HG03558 (cell line): ENCODE data around the gene RPS14.
"Not testable (repeated sequence)": the region's sequence is repeated elsewhere in the genome, so short reads cannot be mapped to it uniquely, and the experiment has no call there.

ENCODE experiments used
- ATAC-seq: cut with Tn5 transposase; IDR thresholded peaks from one replicate; pipeline ENCODE4 v1.9.1; 2021; ENCODE audit warnings: moderate number of reproducible peaks; ENCODE audit not compliant: unreplicated experiment; ENCODE audit errors: extremely low read depth

RPS14 gene

GRCh38 chr5:150481972-150482406 lies 32.5 kb upstream of the RPS14 start:
- ATAC-seq: no peak

GRCh38 chr5:150481708-150481965 lies 32.1 kb upstream of the RPS14 start:
- ATAC-seq: no peak

DNA sequence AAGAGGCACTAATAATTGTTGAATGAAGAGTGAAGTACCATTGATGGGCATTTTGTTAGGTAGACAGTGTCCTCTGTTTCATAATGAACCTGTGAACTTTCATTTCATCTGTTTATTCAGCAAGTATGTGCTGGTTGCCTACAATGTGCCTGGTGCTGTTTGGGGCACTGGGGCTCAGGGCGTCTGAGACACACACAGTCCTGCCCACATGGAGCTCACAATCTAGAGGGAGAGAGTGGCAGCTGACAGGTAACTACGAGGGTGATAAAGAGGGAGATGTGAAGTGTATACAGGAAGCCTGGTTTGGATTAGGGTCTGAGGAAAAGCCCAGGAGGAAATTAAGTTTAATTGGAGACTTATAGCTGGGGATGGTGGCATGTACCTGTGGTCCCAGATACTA lies 29.9 kb upstream of the RPS14 start:
- ATAC-seq: no peak

DNA sequence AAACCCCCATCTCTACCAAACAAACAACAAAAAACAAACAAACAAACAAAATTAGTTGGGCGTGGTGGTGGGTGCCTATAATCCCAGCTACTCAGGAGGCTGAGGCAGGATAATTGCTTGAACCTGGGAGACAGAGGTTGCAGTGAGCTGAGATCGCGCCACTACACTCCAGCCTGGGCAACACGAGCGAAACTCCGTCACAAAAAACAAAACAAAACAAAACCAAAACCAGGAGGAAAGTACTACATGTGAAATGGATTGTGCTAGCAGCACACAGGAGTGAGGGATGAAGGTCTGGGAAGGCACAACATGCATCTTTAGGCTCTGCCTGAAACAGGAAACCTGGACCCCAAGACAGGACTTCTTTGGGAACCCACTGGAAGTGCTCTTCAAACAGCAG lies 27.0 kb upstream of the RPS14 start:
- not testable (repeated sequence) for ATAC-seq

- no peak for ATAC-seq
Measured at GRCh38 chr5:150473673-150474358, 24.3 kb upstream of the RPS14 start.

GRCh38 chr5:150469718-150470469 lies 20.4 kb upstream of the RPS14 start:
- ATAC-seq: no peak

DNA sequence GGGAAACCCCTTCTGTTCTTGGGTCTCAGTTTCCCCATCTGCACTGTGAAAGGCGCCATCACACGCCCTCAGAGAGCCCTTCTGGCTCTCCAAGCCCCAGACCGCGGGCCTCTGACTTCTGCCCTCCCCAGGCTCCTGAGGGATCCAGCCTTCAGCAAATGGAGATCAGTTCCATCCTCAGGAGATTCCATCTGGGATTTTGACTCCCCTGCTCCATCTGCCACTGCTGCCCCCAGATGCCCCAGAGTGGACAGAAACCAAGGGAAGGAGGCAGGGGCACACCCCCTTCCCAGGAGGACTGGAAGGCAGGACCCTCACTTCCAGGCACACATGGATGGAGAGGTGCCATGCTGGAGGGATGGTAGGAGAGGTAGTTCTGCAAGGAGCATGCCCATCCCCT lies 18.7 kb upstream of the RPS14 start:
- no peak for ATAC-seq

- no peak for ATAC-seq
Measured at GRCh38 chr5:150465927-150466326, 16.4 kb upstream of the RPS14 start.

GRCh38 chr5:150464554-150465012 lies 15.0 kb upstream of the RPS14 start:
- no peak for ATAC-seq

GRCh38 chr5:150461231-150461630 lies 11.7 kb upstream of the RPS14 start:
- peak; percentile 54 for ATAC-seq

DNA sequence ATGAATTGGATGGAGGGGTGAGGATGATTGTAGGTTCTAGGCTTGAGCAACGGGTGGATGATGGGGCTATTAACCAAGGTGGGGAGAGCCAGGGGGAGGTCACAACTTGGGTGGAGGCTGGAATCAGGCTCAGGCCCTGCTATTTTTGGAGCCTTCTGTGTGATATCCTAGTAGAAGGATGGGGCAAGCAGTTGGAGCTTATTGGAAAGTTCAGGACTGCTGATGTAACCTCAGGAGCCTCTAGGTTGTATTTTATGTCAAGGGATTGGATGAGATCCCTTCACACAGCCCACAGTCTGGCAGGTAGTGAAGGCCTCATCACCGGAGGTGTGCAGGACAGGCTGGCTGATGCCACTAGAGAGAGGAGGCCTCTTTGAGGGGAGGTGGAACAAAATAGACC lies 11.2 kb upstream of the RPS14 start:
- no peak for ATAC-seq

DNA sequence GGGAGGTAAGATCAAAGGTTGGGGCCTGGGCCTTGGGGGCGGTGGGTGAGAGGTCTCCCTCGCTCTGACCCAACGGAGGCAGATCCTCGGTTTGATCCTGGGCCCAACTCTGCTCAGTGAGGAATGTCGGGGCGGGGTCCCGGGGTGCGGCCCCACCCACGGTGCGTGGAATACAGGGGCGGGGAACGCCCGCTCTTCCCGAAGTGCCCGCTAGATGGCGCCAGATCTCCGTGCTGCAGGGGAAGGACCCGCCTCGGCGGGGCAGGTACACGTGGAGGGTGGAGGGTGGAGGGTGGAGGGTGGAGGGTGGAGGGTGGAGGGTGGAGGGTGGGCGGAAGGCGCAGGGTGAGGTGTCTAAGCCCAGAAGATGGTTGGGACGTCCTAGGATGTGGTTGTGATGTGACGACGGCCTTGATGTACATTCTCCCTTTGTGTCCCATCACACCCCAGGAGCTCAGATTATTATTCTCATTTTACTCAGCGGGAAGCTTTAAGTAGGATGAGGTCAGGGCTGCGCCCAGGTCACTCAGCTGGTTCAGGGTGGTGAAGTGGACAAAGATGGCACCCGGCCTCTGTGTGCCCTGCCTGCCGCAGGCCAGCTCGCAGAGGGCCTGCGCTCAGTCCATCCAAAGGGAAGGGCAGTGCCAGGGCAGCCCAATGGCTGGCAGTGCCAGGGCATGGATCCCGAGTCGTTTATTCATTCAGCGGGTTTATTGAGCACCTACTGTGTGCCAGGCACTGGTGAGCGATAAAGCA lies 9.4 kb upstream of the RPS14 start:
- no peak for ATAC-seq

GRCh38 chr5:150457562-150458240 lies 8.2 kb upstream of the RPS14 start:
- no peak for ATAC-seq

- ATAC-seq: no peak
Measured at GRCh38 chr5:150457121-150457520, 7.6 kb upstream of the RPS14 start.

DNA sequence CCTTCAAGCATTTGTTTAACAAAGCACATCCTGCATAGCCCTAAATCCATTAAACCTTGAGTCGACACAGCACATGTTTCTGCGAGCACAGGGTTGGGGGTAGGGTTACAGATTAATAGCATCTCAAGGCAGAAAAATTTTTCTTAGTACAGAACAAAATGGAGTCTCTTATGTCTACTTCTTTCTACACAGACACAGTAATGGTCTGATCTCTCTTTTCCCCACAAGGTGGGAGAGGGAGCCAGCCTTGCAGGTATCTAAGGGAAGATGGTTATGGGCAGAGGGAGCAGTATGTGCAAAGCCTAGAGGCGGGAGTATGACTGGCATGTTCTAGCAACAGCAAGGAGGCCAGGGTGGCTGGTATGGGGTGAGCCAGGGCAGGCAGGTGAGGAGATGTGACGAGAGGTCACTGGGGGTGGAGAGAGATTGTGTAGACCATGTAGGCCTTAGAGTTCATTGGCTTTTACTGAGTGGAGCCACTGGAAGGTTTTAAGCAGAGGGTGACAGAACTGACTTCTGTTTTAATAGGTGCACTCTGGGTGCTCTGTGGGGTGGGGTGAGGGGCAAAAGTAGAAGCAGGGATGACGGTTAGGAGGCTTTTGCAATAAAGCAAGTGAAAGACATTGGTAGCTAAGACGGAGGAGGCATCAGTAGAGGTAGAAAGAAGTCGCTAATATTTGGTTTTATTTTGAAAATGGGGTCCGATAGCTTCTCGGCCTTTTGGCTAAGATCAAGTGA lies 5.1 kb upstream of the RPS14 start:
- no peak for ATAC-seq

- ATAC-seq: not testable (repeated sequence)
Measured at GRCh38 chr5:150454027-150454426, 4.5 kb upstream of the RPS14 start.

GRCh38 chr5:150452914-150453313 lies 3.4 kb upstream of the RPS14 start:
- no peak for ATAC-seq

- ATAC-seq: no peak
Measured at GRCh38 chr5:150451594-150451993, 2.1 kb upstream of the RPS14 start.

DNA sequence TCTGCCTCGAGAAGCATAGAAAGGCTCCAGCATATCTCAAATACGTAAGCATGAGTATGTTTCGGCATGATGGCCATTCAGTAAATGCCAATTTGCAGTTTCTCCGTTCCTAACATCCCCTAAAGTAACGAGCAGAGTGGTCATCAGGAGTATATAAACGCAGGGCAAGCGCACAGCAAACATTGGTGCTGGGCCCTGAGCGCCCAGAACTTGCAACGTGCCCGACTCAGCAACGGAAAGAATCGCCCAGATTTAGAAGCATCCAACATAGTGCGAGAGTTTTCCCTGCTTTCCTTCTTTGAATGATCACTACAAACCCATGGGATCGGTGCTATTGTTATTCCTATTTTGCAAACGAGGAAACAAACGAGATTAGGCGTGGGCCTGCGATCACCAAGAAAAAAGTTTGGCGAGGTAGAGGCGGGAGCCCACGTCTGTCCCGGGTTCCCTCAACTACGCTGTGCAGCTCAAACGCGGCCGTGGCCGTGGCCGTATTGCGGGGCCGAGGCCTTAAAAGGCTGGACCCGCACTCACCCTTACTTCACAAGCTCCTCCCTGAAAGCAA lies 505 bp downstream of the RPS14 start:
- ATAC-seq: peak; percentile 13

DNA sequence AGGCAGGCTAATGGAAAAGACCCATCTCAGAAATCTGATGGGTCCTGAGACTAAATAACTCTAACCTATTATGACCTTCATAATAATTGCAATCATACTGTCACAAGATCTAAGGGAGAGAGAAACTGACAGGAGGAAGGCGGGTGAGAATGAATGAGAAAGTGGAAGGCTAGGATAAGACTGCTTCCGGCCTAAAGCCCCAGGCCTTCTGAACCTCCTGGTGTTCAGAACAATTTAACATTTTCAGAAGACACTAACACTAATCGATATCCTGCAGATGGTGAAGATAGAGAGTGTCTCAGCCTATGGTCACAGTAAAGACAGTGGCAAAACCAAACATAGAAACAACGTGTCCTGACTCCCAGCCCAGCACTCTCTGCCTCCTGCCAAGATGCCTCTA lies 1.2 kb downstream of the RPS14 start:
- ATAC-seq: no peak
